Measurements from ENCODE around the gene ERFL.

Gene ERFL

GRCh38 chr19:41862445-41862986 lies 65.7 kb downstream of the ERFL start:
- Histone ChIP-seq H3K36me3 (peaks cover 13% of the 10 kb centered on the region), H3K4me3 (ENCODE audit: low read depth in 1 of 2, low read length in 1 of 2) (no peak overlapping the region), H3K9me3 (no peaks in the 10 kb centered on the region), H3K27me3 (no peaks in the 10 kb centered on the region), H3K4me1 (ENCODE audit: control insufficient read depth in 1 of 2, insufficient read depth in 1 of 2, low read depth in 1 of 2, low read length in 1 of 2) (peaks cover 35 to 37% of the 10 kb centered on the region in 2 experiments), H3K27ac (no peak overlapping the region)
- no peak for TF ChIP-seq CTCF (IDR thresholded peaks at IDR 0.05)

- Histone ChIP-seq H3K4me1 (ENCODE audit: control insufficient read depth in 1 of 2, insufficient read depth in 1 of 2, low read depth in 1 of 2, low read length in 1 of 2) (peaks cover 33% of the 10 kb centered on the region in 2 experiments), H3K36me3 (peaks cover 13% of the 10 kb centered on the region), H3K4me3 (ENCODE audit: low read depth in 1 of 2, low read length in 1 of 2) (no peak overlapping the region), H3K27me3 (no peaks in the 10 kb centered on the region), H3K9me3 (no peaks in the 10 kb centered on the region), H3K27ac (no peak overlapping the region)
- no peak for TF ChIP-seq CTCF (IDR thresholded peaks at IDR 0.05)
Observed at GRCh38 chr19:41861846-41862245, 66.4 kb downstream of the ERFL start.

GRCh38 chr19:41861116-41861768 lies 67.0 kb downstream of the ERFL start:
- Histone ChIP-seq H3K27me3 (no peaks in the 10 kb centered on the region), H3K27ac (peak overlapping the region; percentile 99), H3K36me3 (peaks cover 13% of the 10 kb centered on the region), H3K4me1 (ENCODE audit: control insufficient read depth in 1 of 2, insufficient read depth in 1 of 2, low read depth in 1 of 2, low read length in 1 of 2) (peaks cover 27% of the 10 kb centered on the region in 2 experiments), H3K4me3 (ENCODE audit: low read depth in 1 of 2, low read length in 1 of 2) (peak overlapping the region; percentile 94 to 96), H3K9me3 (no peaks in the 10 kb centered on the region)
- no peak for TF ChIP-seq CTCF (IDR thresholded peaks at IDR 0.05)

GRCh38 chr19:41860419-41861115 lies 67.7 kb downstream of the ERFL start:
- no peaks in the 10 kb centered on the region for H3K9me3 ChIP-seq
- no peak for TF ChIP-seq CTCF (IDR thresholded peaks at IDR 0.05)
- peak overlapping the region; percentile 94 to 96 for H3K4me3 ChIP-seq (ENCODE audit: low read depth in 1 of 2, low read length in 1 of 2)
- H3K36me3 ChIP-seq, result peaks cover 13% of the 10 kb centered on the region
- no peaks in the 10 kb centered on the region for H3K27me3 ChIP-seq
- H3K4me1 ChIP-seq (ENCODE audit: control insufficient read depth in 1 of 2, insufficient read depth in 1 of 2, low read depth in 1 of 2, low read length in 1 of 2), result peaks cover 25 to 26% of the 10 kb centered on the region in 2 experiments
- H3K27ac ChIP-seq, result peak overlapping the region; percentile 99

- peaks cover 25 to 26% of the 10 kb centered on the region in 2 experiments for H3K4me1 ChIP-seq (ENCODE audit: control insufficient read depth in 1 of 2, insufficient read depth in 1 of 2, low read depth in 1 of 2, low read length in 1 of 2)
Observed at GRCh38 chr19:41859618-41860418, 68.4 kb downstream of the ERFL start, which contains the start of gene RPS19. TSS of gene RPS19 (plus strand) at chr19:41860255. CDS start at chr19:41860775, 520 bp downstream.

More at GRCh38 chr19:41859618-41860418, 68.4 kb downstream of the ERFL start, which contains the start of gene RPS19:
- Histone ChIP-seq H3K9me3 (no peaks in the 10 kb centered on the region), H3K27me3 (no peaks in the 10 kb centered on the region), H3K4me3 (ENCODE audit: low read depth in 1 of 2, low read length in 1 of 2) (peak within 1 kb of the TSS; percentile 94 to 96), H3K36me3 (peaks cover 13% of the 10 kb centered on the region), H3K27ac (peak within 1 kb of the TSS; percentile 99)
- TF ChIP-seq CTCF (IDR thresholded peaks at IDR 0.05), result peak; percentile 90

Data from neutrophil (primary cell).